Stimulated activated CD4-positive, alpha-beta T cell treated with anti-CD3 and anti-CD28 coated beads, Interleukin-2, amount 100 ng/mL, for 4 hours (primary cell): ENCODE results near the gene CCDC91.
"Not testable (repeated sequence)": the region's sequence is repeated elsewhere in the genome, so short reads cannot be mapped to it uniquely, and the experiment has no call there.

Experiments
- DNase-seq: peaks from one replicate; pipeline ENCODE4 v3.0.0-alpha.2; 2020; ENCODE audit warnings: low read depth

CCDC91 gene

GRCh38 chr12:28296287-28296686, 106.0 kb downstream of the CCDC91 start:
- DNase-seq = no peak

DNA sequence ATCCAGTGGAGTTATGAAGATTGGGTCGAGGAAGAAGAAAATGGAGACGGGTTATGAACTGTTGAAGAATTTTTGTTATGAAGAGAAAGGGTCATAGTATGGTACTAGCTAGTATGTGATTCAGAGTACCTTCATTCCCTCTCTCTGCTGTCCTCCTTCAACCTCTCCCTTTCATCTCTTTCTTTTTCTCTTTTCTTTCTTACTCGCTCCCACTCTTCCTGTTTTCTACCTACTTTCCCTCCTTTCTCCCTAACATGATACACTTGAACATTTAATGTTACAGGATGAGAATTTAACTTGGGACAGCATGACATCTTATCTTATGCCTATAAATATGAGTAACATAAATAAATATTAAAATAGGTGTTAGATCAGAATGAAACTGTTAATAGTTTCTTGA, 112.9 kb downstream of the CCDC91 start:
- DNase-seq = no peak

DNA sequence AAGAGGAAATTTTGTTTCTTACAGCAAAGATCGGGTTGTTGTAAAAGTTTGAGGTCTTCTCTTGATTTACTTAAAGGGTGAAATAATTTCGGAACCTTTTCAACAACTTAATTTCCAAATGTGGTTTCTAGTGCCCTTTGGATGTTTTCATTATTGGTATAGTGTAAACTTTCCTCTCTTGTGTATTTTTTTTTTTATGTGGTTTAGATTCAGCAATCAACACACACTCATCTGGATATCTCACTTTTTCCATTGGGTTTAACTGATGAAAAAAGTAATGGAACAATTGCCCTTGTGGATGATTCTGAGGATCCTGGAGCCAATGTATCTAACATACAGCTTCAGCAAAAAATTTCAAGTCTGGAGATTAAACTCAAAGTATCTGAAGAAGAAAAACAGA, 116.3 kb downstream of the CCDC91 start:
- DNase-seq = no peak

DNA sequence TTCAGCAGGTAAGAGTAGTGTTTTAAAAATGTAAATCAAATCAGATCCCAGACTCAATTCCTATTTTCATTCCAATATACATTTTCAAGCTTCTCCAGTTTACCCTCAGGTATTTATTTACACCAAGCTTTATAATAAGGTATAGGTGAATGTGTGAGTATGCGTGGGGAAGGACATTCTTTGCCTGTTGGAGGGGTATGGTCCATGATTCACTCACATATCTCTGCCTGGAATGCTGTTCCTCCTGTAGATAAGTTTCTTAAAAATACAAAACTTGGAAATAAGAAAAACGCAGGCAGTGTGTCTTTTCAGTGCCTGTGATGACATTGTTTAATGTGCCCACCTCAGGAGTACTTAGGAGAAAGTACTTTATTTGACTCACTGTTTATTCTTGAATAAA, 118.6 kb downstream of the CCDC91 start:
- no peak for DNase-seq

DNA sequence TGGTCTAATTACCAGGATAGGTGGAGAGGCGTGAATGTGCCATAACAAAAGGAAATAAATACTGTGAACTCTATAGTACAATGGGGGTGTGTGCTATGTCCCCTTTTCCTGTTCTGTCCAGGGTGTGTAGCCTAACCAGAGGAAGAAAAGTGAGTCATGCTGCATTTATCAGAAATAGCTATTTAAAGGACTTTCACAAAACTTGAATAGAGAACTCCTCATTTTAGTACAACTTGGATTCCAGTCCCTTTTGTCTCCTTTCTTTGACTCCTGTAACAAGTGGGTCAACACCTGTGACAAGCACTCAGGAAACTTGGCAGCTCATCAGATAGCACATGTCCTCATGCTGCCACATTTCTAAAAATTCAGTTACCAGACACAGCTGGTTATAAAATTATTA, 123.4 kb downstream of the CCDC91 start:
- no peak for DNase-seq

DNA sequence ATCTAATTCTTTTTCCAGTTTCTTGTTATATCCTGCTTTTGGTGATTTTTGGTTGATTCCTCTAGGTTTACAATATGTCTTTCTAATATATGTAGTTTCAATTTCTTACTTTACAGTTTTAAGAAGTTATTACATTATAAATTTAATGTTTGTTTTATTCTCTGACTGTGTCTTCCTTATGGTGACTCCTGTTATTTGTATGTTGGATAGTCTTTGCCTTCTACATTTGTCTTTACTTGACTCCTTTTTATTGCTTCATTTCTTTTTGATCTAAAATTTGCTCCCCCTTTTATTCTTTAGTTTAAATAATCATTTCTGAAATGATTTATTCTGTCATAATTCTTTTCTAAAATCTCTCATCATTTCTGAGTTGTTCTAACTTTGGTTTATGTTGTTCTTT, 125.8 kb downstream of the CCDC91 start:
- no peak for DNase-seq

- DNase-seq = no peak
Observed at GRCh38 chr12:28318273-28318672, 128.0 kb downstream of the CCDC91 start.

DNA sequence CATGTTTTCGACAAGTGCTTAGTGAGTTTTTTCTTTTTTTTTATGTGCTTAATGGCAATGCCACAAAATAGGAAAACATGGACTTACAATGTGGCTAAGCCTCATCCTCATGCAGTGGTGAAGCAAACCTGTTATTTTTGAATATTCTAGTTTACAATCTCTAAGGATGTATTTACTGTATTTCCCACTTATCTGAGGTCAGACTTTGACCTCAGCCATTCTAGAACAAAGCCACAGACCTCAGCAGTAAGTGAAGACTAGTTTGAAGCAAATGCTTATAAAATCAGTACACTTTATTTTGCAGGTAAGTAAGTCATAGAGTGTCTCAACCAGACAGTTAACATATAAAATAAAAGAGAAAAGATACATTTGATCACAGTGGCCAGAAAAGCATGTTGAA, 130.1 kb downstream of the CCDC91 start:
- no peak for DNase-seq

GRCh38 chr12:28327722-28328121, 137.5 kb downstream of the CCDC91 start:
- no peak for DNase-seq

DNA sequence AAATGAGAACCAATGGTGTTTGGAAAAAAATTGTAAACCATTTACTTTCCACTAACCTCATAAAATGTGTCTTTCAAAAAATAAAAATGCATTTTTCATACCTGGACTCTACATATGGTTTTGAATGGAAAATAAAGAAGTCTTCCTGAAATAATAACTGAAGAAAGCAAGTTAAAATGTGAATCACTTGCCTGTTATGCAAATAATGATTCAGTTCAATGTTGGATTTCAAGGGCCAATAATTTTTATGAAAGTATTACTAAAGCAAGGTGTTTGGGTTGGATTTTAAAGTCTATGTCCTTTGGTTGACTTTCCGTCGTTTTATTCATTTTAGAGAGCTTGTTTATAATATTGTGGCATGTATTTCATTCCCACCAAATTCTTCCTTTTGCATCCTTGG, 138.7 kb downstream of the CCDC91 start:
- DNase-seq = no peak

DNA sequence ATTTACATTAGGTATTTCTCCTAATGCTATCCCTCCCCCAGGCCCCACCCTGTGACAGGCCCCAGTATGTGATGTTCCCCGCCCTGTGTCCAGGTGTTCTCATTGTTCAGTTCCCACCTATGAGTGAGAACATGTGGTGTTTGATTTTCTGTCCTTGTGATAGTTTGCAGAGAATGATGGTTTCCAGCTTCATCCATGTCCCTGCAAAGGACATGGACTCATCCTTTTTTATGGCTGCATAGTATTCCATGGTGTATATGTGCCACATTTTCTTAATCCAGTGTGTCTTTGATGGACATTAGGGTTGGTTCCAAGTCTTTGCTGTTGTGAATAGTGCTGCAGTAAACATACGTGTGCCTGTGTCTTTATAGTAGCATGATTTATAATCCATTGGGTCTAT, 139.5 kb downstream of the CCDC91 start:
- not testable (repeated sequence) for DNase-seq

DNA sequence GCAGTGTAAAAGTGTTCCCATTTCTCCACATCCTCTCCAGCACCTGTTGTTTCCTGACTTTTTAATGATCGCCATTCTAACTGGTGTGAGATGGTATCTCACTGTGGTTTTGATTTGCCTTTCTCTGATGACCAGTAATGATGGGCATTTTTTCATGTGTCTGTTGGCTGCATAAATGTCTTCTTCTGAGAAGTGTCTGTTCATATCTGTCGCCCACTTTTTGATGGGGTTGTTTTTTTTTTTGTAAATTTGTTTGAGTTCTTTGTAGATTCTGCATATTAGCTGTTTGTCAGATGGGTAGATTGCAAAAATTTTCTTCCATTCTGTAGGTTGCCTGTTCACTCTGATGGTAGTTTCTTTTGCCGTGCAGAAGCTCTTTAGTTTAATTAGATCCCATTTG, 140.0 kb downstream of the CCDC91 start:
- not testable (repeated sequence) for DNase-seq

DNA sequence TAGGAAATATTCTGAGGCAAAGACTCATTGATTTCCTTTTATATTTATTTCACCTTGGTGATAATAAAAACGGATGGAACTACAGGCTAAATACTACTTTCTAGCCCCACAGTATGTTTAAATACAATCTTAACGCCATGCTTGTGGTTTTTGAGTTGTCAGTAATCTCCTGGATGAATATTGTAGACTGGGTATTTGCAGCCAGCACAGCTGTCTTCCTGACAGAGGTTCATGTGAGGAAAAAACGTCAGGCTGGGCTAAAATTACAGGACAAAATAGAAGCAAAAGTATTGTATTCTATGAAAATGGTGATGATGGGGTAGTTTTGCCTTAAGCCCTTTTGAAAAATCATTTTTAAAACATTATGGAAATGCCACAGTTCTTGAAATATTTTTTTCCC, 140.9 kb downstream of the CCDC91 start:
- no peak for DNase-seq

- DNase-seq = no peak
Observed at GRCh38 chr12:28340261-28341045, 150.2 kb downstream of the CCDC91 start.

DNA sequence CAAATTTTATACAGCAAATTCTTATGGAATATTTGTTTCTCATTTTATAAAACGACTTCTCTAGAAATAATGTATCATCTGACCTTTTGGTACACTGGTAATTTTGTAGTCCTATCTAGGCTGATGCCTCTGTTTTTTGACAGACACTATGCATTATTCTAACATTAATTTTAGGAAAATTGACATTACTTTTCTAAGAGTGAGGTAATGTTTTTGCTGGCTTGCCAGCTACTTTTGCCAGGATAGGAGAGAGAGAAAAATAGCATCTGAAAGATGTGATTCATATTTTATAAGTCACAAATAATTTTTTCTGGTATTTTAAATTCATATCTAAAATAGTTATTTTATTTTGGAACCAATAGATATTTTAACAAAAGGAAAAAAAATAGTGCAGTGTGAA, 153.5 kb downstream of the CCDC91 start:
- DNase-seq = no peak

DNA sequence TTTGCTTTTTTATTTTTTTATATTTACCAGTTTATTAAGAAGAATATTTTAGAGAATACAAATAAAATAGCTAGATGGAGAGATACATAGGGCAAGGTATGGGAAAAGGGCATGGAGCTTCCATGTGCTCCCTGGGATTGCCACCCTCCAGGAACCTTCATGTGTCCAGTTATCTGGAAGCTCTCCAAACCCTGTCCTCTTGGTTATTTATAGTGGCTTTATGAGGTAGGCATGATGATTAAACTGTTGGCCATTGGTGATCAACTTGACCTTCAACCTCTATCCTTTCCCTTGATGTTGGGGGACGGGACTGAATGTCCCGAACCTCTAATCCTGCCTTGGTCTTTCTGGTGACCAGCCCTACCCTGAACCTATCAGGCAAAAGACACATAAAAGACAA, 156.3 kb downstream of the CCDC91 start:
- no peak for DNase-seq

- no peak for DNase-seq
Observed at GRCh38 chr12:28349196-28349595, 158.9 kb downstream of the CCDC91 start.

DNA sequence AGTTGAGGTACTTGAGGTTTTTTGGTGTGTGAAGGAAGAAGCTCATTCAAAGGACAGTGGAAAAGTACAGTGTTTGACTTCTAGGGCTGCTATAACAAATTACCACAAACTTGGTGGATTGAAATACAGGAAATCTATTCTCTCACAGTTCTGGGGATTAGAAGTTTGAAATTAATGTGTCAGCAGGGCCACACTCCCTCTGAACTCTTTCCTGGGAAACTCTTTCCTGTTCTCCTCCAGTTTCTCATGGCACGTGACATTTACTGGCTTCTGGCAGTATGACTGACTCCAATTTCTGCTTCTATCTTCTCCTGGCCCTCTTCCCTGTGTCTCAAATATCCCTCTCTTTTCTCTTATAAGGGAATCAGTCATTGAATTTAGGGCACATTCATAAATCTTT, 160.2 kb downstream of the CCDC91 start:
- DNase-seq = no peak

GRCh38 chr12:28351414-28351813, 161.2 kb downstream of the CCDC91 start:
- no peak for DNase-seq

- no peak for DNase-seq
Observed at GRCh38 chr12:28355161-28355560, 164.9 kb downstream of the CCDC91 start.

DNA sequence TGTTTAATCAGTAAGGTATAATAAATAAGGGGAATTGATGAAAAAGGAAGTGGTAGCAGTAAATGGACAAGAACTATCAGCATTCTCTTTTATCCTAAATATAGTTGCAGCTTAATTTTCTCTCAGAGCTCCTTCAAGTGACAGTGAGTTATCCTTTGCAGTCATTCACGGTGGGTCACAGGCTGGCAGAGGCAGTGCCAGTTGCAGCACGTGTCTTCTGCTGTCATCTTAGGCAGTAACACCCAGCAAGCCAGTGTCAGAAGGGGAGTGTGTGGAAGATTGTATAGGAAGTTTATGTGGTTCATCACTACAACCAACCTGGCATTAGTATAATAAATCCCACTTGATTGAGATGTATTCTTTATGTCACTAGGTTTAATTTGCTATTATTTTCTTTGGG, 170.0 kb downstream of the CCDC91 start:
- DNase-seq = no peak

- no peak for DNase-seq
Observed at GRCh38 chr12:28367326-28367725, 177.1 kb downstream of the CCDC91 start.

DNA sequence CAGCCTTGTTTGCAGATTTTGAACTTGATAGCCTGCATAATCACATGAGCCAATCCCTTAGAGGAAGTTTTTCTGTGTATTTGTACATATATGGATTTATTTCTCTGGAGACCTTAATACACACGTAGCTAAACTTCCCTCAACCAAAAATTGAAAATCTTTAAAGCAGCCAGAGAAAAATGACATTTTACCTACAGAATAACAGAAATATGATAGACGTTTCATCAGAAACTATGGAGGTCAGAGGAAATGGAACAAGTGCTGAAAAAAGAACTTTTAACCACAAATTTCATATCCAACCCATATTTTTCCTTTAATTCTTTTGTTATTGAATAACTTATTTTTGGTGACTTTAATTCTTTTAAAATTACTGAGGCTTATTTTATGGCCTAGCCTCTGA, 177.7 kb downstream of the CCDC91 start:
- DNase-seq = no peak

DNA sequence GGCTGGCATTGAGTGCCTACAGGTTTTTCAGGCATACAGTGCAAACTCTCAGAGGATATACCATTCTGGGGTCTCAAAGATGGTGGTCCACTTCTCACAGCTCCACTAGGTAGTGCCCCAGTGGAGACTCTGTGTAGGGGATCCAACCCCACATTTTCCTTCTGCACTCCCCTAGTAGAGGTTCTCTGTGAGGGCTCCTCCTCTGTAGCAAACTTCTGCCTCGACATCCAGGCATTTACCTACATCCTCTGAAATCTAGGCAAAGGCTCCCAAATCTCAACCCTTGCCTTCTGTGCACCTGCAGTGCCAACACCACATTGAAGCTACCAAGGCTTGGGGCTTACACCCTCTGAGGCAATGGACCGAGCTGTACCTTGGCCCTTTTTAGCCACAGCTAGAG, 179.2 kb downstream of the CCDC91 start:
- no peak for DNase-seq
